HG02981 (cell line): Measurements from ENCODE around the gene MYO3B.
"Not testable (repeated sequence)": the region's sequence is repeated elsewhere in the genome, so short reads cannot be mapped to it uniquely, and the experiment has no call there.

Source experiments
- ATAC-seq: cut with Tn5 transposase; IDR thresholded peaks from one replicate; pipeline ENCODE4 v1.9.1; 2021; ENCODE audit warnings: mild to moderate bottlenecking, moderate library complexity; ENCODE audit not compliant: unreplicated experiment

MYO3B gene

GRCh38 chr2:170530803-170531564, 353.0 kb downstream of the MYO3B start:
- no peak for ATAC-seq

DNA sequence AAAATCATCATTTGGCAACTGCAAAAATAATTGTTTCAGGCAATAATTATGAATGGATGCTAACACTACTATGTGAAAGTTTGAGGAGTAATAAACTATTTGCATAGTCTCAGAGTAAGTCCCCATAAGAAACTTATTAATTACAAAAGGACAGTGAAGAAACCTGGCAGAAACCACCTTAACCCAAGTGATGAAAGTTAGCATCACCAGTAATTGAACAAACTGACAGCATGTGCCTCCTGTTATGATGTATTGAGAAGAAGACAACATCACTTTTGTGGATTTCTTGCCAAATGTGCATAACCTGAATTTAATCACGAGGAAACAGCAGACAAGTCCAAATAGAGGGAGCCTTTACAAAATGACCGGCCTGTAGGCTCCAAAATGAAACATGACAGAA, 353.9 kb downstream of the MYO3B start:
- no peak for ATAC-seq

- ATAC-seq = no peak
Observed at GRCh38 chr2:170533156-170533555, 355.2 kb downstream of the MYO3B start.

DNA sequence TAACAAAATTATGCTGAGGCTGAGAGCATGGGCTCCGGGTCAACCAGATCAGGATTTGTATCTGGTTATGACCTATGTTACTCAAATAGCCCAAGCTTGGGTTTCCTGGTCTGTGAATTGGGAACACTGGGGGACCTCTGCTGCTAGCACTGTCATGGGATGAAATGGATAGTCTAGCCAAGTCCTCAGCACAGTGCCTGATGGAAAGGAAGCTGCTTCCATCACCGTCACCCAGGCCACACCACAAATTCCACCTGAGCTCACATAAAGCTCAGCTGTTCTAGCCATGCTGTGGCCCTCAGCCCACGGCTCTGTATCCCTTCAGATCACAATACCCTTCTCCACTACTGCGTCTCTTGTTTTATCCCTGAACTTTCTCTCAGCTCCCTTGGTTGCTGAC, 357.6 kb downstream of the MYO3B start:
- ATAC-seq = no peak

DNA sequence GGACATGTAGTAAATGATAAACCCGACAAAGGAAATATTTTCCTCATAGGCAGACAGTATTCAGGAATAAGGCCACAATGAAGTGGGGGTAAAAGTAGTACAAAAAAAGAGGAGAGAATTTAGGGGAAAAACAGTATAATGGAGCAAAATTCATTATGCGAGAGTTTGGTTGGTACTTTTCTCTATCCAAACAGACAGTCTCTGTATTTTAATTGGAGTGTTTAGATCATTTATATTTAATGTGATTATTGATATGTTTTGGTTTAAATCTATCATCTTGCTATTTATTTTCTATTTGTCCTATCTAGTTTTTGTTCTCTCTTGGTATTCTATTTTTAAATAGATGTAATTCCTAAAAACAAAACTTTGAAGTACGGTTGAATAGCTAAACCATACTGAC, 366.9 kb downstream of the MYO3B start:
- no peak for ATAC-seq

- no peak for ATAC-seq
Observed at GRCh38 chr2:170548304-170548703, 370.4 kb downstream of the MYO3B start.

GRCh38 chr2:170550501-170550900, 372.6 kb downstream of the MYO3B start:
- no peak for ATAC-seq

GRCh38 chr2:170551899-170552298, 374.0 kb downstream of the MYO3B start:
- not testable (repeated sequence) for ATAC-seq

DNA sequence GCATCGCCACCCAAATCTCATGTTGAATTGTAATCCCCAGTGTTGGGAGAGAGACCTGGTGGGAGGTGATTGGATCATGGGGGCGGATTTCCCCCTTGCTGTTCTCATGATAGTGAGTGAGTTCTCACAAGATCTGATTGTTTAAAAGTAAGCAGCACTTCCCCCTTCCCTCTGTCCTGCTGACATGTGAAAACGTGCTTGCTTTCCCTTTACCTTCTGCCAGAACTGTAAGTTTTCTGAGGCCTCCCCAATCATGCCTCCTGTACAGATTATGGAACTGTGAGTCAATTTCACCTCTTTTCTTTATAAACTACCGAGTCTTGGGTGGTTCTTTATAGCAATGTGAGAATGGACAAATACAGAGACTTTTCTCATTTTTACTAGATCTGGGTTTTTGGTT, 375.8 kb downstream of the MYO3B start:
- ATAC-seq = no peak

DNA sequence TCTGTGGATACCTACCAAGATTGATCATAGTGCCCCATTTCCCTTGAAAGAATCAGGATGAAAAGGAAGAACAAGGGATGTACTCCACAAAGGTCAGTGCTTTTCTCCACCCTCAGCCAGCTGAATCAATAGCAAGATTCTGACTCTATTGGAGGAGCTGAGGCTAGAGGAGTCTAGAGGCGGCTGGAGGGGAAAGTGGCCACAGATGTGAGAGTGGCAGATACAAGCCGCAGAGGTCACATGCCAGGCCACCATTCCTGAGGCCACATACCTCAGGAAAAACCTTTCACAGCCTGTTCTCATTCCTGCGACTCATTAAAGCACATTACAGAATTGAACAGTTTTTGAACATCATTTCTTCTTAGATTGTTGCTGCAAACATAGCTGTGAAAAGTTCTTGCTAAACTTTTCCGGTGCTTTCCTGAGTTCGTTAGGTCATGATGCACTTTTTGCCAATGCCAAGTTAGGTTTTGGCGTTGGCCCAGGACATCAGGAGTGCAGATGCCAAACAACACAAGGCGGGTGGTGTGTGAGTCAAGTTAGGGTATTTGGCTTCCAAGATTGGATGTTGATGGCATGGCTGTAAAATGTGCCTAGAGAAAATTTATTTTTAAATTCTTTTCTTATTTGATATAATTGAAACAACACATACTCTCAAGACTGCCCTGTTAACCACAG, 376.5 kb downstream of the MYO3B start:
- ATAC-seq = no peak

DNA sequence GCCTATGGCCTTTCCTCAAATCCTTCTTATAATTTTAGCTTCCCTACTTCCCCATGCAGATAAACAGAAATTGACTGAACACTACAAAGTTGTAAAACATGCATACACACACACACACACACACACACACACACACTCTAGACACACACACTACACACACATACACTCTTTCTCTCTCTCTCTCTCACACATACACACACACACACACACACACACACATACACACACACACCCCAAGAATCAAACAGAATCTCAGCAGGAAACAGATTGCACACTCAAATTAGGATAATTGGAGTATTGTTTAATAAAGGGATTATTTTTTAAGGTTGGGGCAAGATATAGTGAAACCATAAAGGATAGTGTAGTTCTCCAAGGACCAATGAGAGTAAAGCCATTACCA, 385.0 kb downstream of the MYO3B start:
- ATAC-seq = no peak

DNA sequence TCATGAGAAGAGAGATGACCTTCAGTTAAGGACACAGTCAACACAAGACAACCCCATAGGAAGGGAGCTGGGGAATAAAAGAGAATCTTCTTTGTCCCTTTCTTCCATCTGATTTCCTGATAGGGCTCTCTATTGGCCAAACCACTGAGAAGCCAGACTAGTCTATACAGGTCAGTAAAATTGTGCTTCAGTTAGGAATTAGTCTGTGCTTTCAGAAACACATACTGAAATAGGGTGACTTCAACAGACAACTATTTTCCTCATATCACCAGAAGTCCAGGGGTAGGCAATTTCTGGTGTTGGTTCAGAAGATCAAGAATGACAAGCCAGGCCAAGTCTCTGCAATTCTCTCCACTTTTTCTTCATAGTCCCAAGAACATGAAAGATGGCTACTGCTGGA, 385.5 kb downstream of the MYO3B start:
- ATAC-seq = no peak

GRCh38 chr2:170566138-170566537, 388.2 kb downstream of the MYO3B start:
- no peak for ATAC-seq

- no peak for ATAC-seq
Observed at GRCh38 chr2:170567429-170567828, 389.5 kb downstream of the MYO3B start.

DNA sequence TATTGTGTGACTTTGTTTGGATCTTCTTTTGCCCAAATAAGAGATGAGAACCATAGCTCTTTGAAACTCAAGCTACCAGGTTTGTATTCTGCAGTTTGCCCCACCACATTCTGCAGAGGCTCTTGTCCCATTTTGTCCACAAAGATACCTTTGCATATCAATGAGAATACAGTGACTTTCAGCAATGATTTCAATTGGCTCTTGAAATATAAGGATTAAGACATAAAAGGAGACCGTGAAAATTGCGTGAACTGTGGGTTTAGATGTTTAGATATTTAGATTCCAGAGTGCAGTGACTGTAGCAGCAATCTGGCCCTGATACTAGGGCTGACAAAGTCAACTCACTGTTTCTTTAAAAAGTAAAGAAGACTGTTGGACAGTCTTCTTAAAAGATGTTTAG, 390.6 kb downstream of the MYO3B start:
- no peak for ATAC-seq

GRCh38 chr2:170571612-170572011, 393.7 kb downstream of the MYO3B start:
- no peak for ATAC-seq

DNA sequence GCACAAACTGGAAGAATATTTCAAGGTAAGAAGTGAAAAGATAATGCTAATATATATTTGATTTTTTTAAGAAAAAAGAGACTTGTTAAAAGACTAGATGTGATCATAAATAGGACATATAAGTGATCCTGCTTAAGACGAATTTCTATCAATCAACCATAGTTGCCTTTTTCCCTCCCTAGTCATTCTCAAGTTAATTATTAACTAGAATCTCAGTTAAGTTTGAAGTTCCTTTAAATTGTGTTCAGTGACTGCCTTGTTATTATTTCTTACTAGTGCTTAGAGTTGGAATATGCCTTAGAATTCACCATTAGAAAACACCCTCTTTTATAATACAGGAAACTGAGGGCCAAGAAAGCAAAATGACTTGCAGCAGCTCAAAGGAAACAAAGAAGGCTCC, 395.7 kb downstream of the MYO3B start:
- no peak for ATAC-seq

GRCh38 chr2:170576296-170576695, 398.3 kb downstream of the MYO3B start:
- no peak for ATAC-seq

DNA sequence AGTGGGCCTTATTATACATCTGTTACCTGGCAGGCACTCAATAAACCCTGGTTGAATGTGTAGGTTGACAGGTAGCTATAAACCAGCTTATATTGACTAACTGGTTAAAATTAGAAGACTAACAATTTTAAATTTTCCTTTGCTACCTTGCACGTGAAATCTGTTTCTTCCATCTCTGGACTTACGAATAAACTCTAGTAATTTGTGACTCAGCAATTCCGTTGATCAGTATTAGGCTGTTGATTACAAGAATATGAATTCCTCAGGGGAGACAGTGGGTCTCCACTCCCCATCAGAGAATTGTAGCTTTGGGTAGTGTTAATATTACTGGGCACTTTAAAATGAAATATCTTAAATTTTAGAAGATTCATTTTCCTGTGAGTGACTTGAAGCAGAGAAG, 399.4 kb downstream of the MYO3B start:
- no peak for ATAC-seq

GRCh38 chr2:170578606-170579005, 400.7 kb downstream of the MYO3B start:
- ATAC-seq = no peak

GRCh38 chr2:170579511-170579910, 401.6 kb downstream of the MYO3B start:
- no peak for ATAC-seq

DNA sequence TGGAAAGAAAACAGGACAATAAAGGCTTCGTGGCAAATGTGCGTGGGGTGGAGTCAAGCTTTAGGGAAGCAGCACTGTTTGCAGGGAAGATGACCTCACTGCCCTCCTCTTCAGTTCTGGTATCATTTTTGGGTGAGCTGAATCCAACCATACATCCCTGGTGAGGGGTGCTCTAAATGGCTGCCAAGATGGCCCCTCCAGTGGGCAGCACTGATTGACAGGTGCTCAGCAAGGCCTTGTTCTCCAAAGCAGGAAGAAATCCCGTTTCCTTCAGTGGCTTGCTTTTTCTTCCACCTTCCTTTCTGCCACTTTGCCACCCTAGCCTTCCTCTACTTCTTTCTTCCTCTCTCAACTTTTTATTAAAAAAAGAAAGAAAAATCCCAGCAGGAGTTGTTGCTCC, 404.4 kb downstream of the MYO3B start:
- no peak for ATAC-seq
